A549 (cell line): ENCODE results near the gene RELL1. TPM values are rescaled to one million over a fixed set of nuclear protein-coding genes. Genes with fewer than 3 reads are reported as not detected.

Source experiments
- ATAC-seq, 2 experiments: fragments of 200-7000 bp in 1 of 2; fragments of >200 bp in 1 of 2; cut with Nextera tagmentation in 1 of 2; cut with Tn5 transposase in 1 of 2; 3 replicates each; pipeline versions ENCODE4 v1.8.0 to v1.9.1; 2018 to 2020; ENCODE audit warnings: mild to moderate bottlenecking in 1 of 2, moderate library complexity in 1 of 2
- CTCF ChIA-PET: fragments of 300-600 bp; sonication (Branson Sonifier 250); formaldehyde crosslinking; extraction: SDS; loops from one replicate; lab custom pipeline; 2021; ENCODE audit warnings: antibody characterized with exemption, inconsistent platforms; lab: Yijun Ruan, JAX
- POLR2A ChIA-PET: fragments of 350-600 bp; formaldehyde crosslinking; extraction: SDS; loops from one replicate; lab custom pipeline; 2021; ENCODE audit warnings: antibody characterized with exemption, inconsistent platforms; lab: Yijun Ruan, JAX
- DNase-seq, 2 experiments: peaks; one replicate each; pipeline versions ENCODE4 v3.0.0 to v3.0.0-alpha.2; 2011 to 2016; ENCODE audit warnings: low read depth in 1 of 2, low spot score in 1 of 2
- FAIRE-seq: peaks from 2 replicates; lab custom pipeline; 2011; peaks lifted over from hg19 to GRCh38; lab: Jason Lieb, UNC
- H3K27ac ChIP-seq, 2 experiments: fragments of >200 bp; sonication (Bioruptor Twin); formaldehyde crosslinking; 3 replicates each; pipeline ENCODE4 v1.5.1; 2016 to 2017
- H3K4me1 ChIP-seq: fragments of >200 bp; sonication (Bioruptor Twin); formaldehyde crosslinking; 3 replicates; pipeline ENCODE4 v1.6.1; 2016
- H3K4me2 ChIP-seq: fragments of >200 bp; sonication (Bioruptor Twin); formaldehyde crosslinking; 3 replicates; pipeline ENCODE4 v1.6.1; 2016
- H3K4me3 ChIP-seq: fragments of >200 bp; sonication (Bioruptor Twin); formaldehyde crosslinking; 3 replicates; pipeline ENCODE4 v1.5.1; 2016
- H3K9me3 ChIP-seq: fragments of >200 bp; sonication (Bioruptor Twin); formaldehyde crosslinking; 3 replicates; pipeline ENCODE4 v1.6.1; 2016
- BHLHE40 ChIP-seq: IDR thresholded peaks from 2 replicates; pipeline ENCODE4 v1.6.1; 2012; ENCODE audit warnings: low read depth, low read length, inconsistent platforms
- CBX8 ChIP-seq: fragments of 200-600 bp; sonication (generic); IDR thresholded peaks from 2 replicates; pipeline ENCODE4 v1.6.1; 2016
- CHD2 ChIP-seq: fragments of 150-350 bp; IDR thresholded peaks from 2 replicates; pipeline ENCODE4 v1.6.1; 2014; ENCODE audit warnings: low read length; ENCODE audit not compliant: partially characterized antibody
- CHD4 ChIP-seq: fragments of 200-600 bp; sonication (generic); IDR thresholded peaks from 2 replicates; pipeline ENCODE4 v1.6.1; 2016; ENCODE audit warnings: antibody characterized with exemption, mild to moderate bottlenecking, borderline replicate concordance
- CTCF ChIP-seq: fragments of >200 bp; sonication (Bioruptor Twin); formaldehyde crosslinking; IDR thresholded peaks from 3 replicates; pipeline ENCODE4 v1.5.1; 2016
- EHF ChIP-seq: fragments of 250-450 bp; sonication (Bioruptor Pico); IDR thresholded peaks from 2 replicates; pipeline ENCODE4 v1.5.0; 2020; ENCODE audit warnings: mild to moderate bottlenecking
- ESRRA ChIP-seq: fragments of 150-350 bp; IDR thresholded peaks from 2 replicates; pipeline ENCODE4 v1.6.1; 2014; ENCODE audit warnings: mild to moderate bottlenecking, low read length, borderline replicate concordance
- FOSB ChIP-seq: fragments of 250-450 bp; sonication (Bioruptor Pico); IDR thresholded peaks from 2 replicates; pipeline ENCODE4 v1.5.0; 2020; ENCODE audit warnings: mild to moderate bottlenecking, moderate library complexity
- FOSL2 ChIP-seq, 2 experiments: fragments of 450-650 bp in 1 of 2; fragments of >200 bp in 1 of 2; sonication (Bioruptor Twin) in 1 of 2; formaldehyde crosslinking; IDR thresholded peaks; 2 replicates each; pipeline versions ENCODE4 v1.5.0 to v1.6.1; 2016 to 2020; ENCODE audit warnings: mild to moderate bottlenecking in 1 of 2, moderate library complexity in 1 of 2
- FOXS1 ChIP-seq: fragments of 250-450 bp; sonication (Bioruptor Pico); IDR thresholded peaks from 2 replicates; pipeline ENCODE4 v1.5.0; 2020; ENCODE audit warnings: mild to moderate bottlenecking, moderate library complexity
- GATA3 ChIP-seq: IDR thresholded peaks from 2 replicates; pipeline ENCODE4 v1.6.1; 2012; ENCODE audit warnings: borderline replicate concordance
- HDAC2 ChIP-seq: fragments of 200-600 bp; sonication (generic); IDR thresholded peaks from 2 replicates; pipeline ENCODE4 v1.6.1; 2016
- HES2 ChIP-seq: fragments of >200 bp; sonication (Bioruptor Twin); formaldehyde crosslinking; IDR thresholded peaks from 2 replicates; pipeline ENCODE4 v1.6.1; 2016
- HEYL ChIP-seq: fragments of 250-450 bp; sonication (Bioruptor Pico); IDR thresholded peaks from 2 replicates; pipeline ENCODE4 v1.8.0; 2021; ENCODE audit warnings: mild to moderate bottlenecking, moderate library complexity
- MAFK ChIP-seq: fragments of 450-650 bp; IDR thresholded peaks from 2 replicates; pipeline ENCODE4 v1.6.1; 2014; ENCODE audit not compliant: partially characterized antibody
- MAX ChIP-seq: IDR thresholded peaks from 2 replicates; pipeline ENCODE4 v1.6.1; 2012
- NFE2L2 ChIP-seq: fragments of 150-350 bp; conservative IDR thresholded peaks from 2 replicates; pipeline ENCODE4 v1.6.1; 2014; ENCODE audit warnings: low read length
- NPAS2 ChIP-seq: fragments of 250-450 bp; sonication (Bioruptor Pico); IDR thresholded peaks from 2 replicates; pipeline ENCODE4 v1.8.0; 2022; ENCODE audit warnings: mild to moderate bottlenecking, moderate library complexity, borderline replicate concordance
- POLR2A ChIP-seq: IDR thresholded peaks from 2 replicates; pipeline ENCODE4 v1.6.1; 2012; ENCODE audit warnings: mild to moderate bottlenecking, low read length
- POLR2AphosphoS2 ChIP-seq: conservative IDR thresholded peaks from 2 replicates; pipeline ENCODE4 v1.6.1; 2012; ENCODE audit warnings: low read length, improper control_type of control experiment, inconsistent platforms
- RAD21 ChIP-seq, 2 experiments: fragments of >200 bp in 1 of 2; sonication (Bioruptor Twin) in 1 of 2; formaldehyde crosslinking in 1 of 2; IDR thresholded peaks in 1 of 2; conservative IDR thresholded peaks in 1 of 2; 2 replicates in 1 of 2; 3 replicates in 1 of 2; pipeline ENCODE4 v1.6.1; 2012 to 2018; ENCODE audit warnings: inconsistent platforms in 1 of 2
- RARB ChIP-seq: fragments of 250-450 bp; sonication (Bioruptor Pico); IDR thresholded peaks from 2 replicates; pipeline ENCODE4 v1.8.0; 2021; ENCODE audit warnings: mild to moderate bottlenecking, moderate library complexity
- REST ChIP-seq: fragments of 200-600 bp; sonication (generic); IDR thresholded peaks from 2 replicates; pipeline ENCODE4 v1.6.1; 2016; ENCODE audit warnings: antibody characterized with exemption, mild to moderate bottlenecking, moderate library complexity
- RFX5 ChIP-seq: fragments of 450-650 bp; IDR thresholded peaks from 2 replicates; pipeline ENCODE4 v1.7.1; 2014; ENCODE audit warnings: antibody characterized with exemption, mild to moderate bottlenecking, moderate library complexity
- RNF2 ChIP-seq: fragments of 200-600 bp; sonication (generic); IDR thresholded peaks from 2 replicates; pipeline ENCODE4 v1.6.1; 2016; ENCODE audit warnings: low read depth, mild to moderate bottlenecking, antibody characterized with exemption, moderate library complexity, borderline replicate concordance
- USF2 ChIP-seq: fragments of 450-650 bp; IDR thresholded peaks from 2 replicates; pipeline ENCODE4 v1.6.1; 2014; ENCODE audit warnings: antibody characterized with exemption
- ZC3H11A ChIP-seq: fragments of 450-650 bp; IDR thresholded peaks from 2 replicates; pipeline ENCODE4 v1.6.1; 2014; ENCODE audit warnings: antibody characterized with exemption, mild to moderate bottlenecking
- ZNF302 ChIP-seq: fragments of 250-450 bp; sonication (Bioruptor Pico); IDR thresholded peaks from 2 replicates; pipeline ENCODE4 v1.9.0; 2021; ENCODE audit warnings: inconsistent platforms, mild to moderate bottlenecking, moderate library complexity
- ZSCAN20 ChIP-seq: fragments of 250-450 bp; sonication (Bioruptor Pico); IDR thresholded peaks from 2 replicates; pipeline ENCODE4 v1.8.0; 2022; ENCODE audit warnings: mild to moderate bottlenecking, moderate library complexity
- WGBS: methylation state at CpG from one replicate; pipeline ENCODE4 v1.1.6; 2017; ENCODE audit errors: missing lambda C conversion rate; 5-methylcytosine and 5-hydroxymethylcytosine counted together
- polyA plus RNA-seq, 4 experiments: library from polyadenylated mRNA; depleted of rRNA in 3 of 4; stranded (reverse); fragments of >200 nt; fragmentation: RNase III in 1 of 4; extraction: RNeasy Plus Mini Kit Qiagen cat#74134 plus additional on column Dnase treatment in 1 of 4; gene quantifications; 2 replicates in 3 of 4; 3 replicates in 1 of 4; pipeline ENCODE4 v1.2.3, GENCODE V29; 2011 to 2017

Gene RELL1
- polyA plus RNA-seq, 2 of the 4 experiments (the other 2 are of a cell fraction), result 5.0 to 9.6 TPM

- TF ChIP-seq CTCF, result no peak
- TF ChIP-seq RARB, result no peak
- no peak for TF ChIP-seq HES2
- no peak for TF ChIP-seq NFE2L2
- TF ChIP-seq MAFK, result no peak
- TF ChIP-seq RFX5, result no peak
- no peak for TF ChIP-seq BHLHE40
- TF ChIP-seq, all 56 proteins: peak for 0
These were observed 23.9 kb downstream of the RELL1 start (continued) for GRCh38 chr4:37662251-37662650.

GRCh38 chr4:37661772-37662171 lies 24.4 kb downstream of the RELL1 start:
- Histone ChIP-seq H3K27ac (peak overlapping the region; percentile 64 to 89), H3K9me3 (no peaks in the 10 kb centered on the region), H3K4me2 (peak overlapping the region; percentile 69), H3K4me3 (no peak overlapping the region), H3K4me1 (peaks cover 56% of the 10 kb centered on the region)
- FAIRE-seq, result no peak
- CTCF ChIA-PET, result interaction anchor here (1.2 to 1.5 kb wide), 2 partner anchors 59 to 60 kb away, joined by 3 to 6 read pairs; no protein-coding TSS in a partner anchor
- no peak for DNase-seq
- POLR2A ChIA-PET, result no interaction called here
- whole genome bisulfite sequencing, result 30% methylated on average over 3 of the region's 3 CpGs
- TF ChIP-seq ESRRA (no peak), RNF2 (no peak), MAFK (no peak), HEYL (CRISPR knock-in tag) (no peak), ZC3H11A (no peak), CHD4 (no peak), FOSL2 (IDR thresholded peaks at IDR 0.05) (no peak), FOSL2 (CRISPR knock-in tag; IDR thresholded peaks at IDR 0.05) (no peak), FOSB (CRISPR knock-in tag) (no peak), ZSCAN20 (CRISPR knock-in tag) (no peak), HDAC2 (no peak), GATA3 (no peak), RAD21 (conservative IDR thresholded peaks at IDR 0.05 in 1 of 2, IDR thresholded peaks at IDR 0.05 in 1 of 2) (no peak), FOXS1 (no peak), POLR2A (no peak)
- no peak for ATAC-seq

- peaks cover 37% of the 10 kb centered on the region for H3K4me1 ChIP-seq
- H3K27ac ChIP-seq, result no peak overlapping the region
- ChIA-PET CTCF (interaction anchor here (0.8 to 2.1 kb wide), 3 partner anchors 23 to 56 kb away, joined by 3 to 7 read pairs (median 3); no protein-coding TSS in a partner anchor), POLR2A (no interaction called here)
- H3K4me2 ChIP-seq, result no peak overlapping the region
- H3K9me3 ChIP-seq, result peaks cover 4% of the 10 kb centered on the region; the same call in 1 of the 3 replicates
- no peak for ATAC-seq
- no peak for FAIRE-seq
- WGBS, result 87% methylated on average over 3 of the region's 3 CpGs
- no peak for DNase-seq
- H3K4me3 ChIP-seq, result no peak overlapping the region
- TF ChIP-seq REST, result no peak
- no peak for TF ChIP-seq POLR2AphosphoS2
- no peak for TF ChIP-seq CHD4
- no peak for TF ChIP-seq RNF2
- TF ChIP-seq FOSB (CRISPR knock-in tag), result no peak
- TF ChIP-seq NPAS2 (CRISPR knock-in tag), result no peak
- TF ChIP-seq HDAC2, result no peak
- no peak for TF ChIP-seq MAX
- TF ChIP-seq FOSL2 (IDR thresholded peaks at IDR 0.05), result no peak
- TF ChIP-seq FOSL2 (CRISPR knock-in tag; IDR thresholded peaks at IDR 0.05), result no peak
- no peak for TF ChIP-seq CHD2
- TF ChIP-seq ZNF302 (CRISPR knock-in tag), result no peak
- TF ChIP-seq CBX8, result no peak
- TF ChIP-seq RAD21 (conservative IDR thresholded peaks at IDR 0.05 in 1 of 2, IDR thresholded peaks at IDR 0.05 in 1 of 2), result no peak
- no peak for TF ChIP-seq USF2
- no peak for TF ChIP-seq ZC3H11A
- TF ChIP-seq EHF (CRISPR knock-in tag), result no peak
These were observed 26.5 kb downstream of the RELL1 start for GRCh38 chr4:37659696-37660095.
